Measurements from ENCODE around the gene CHST11.

DNA sequence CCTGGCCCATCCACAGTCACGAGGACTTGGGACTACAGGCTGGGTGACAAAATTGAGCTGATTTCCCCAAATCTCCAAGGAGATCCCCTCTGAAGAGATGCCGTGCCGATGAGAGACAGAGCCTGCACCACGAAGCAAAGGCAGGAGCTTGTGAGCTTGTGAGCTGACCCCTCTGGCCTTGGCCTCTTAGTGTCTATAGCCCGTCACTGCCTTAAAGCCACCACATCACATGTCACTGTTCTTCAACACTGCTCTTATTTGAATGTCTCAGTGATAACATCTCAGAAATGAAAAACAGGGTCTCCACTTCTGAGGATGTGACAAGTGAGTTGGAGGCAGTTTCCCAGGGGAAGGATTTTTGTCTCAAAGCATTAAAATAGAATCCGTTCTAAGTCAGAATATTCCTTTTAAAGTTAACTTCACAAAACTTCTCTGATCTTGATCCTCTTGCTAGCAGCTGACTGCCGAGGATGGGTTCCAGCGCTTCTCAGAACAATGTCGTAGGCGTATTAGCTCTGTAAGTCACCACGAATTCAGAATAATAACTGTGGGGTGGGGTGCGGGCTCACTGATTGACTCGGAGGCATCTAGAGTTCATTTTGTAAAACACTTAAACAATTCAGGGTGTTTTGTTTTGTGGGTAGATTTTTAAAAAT, 37.5 kb downstream of the CHST11 start:
- TF ChIP-seq, protein P1, sequence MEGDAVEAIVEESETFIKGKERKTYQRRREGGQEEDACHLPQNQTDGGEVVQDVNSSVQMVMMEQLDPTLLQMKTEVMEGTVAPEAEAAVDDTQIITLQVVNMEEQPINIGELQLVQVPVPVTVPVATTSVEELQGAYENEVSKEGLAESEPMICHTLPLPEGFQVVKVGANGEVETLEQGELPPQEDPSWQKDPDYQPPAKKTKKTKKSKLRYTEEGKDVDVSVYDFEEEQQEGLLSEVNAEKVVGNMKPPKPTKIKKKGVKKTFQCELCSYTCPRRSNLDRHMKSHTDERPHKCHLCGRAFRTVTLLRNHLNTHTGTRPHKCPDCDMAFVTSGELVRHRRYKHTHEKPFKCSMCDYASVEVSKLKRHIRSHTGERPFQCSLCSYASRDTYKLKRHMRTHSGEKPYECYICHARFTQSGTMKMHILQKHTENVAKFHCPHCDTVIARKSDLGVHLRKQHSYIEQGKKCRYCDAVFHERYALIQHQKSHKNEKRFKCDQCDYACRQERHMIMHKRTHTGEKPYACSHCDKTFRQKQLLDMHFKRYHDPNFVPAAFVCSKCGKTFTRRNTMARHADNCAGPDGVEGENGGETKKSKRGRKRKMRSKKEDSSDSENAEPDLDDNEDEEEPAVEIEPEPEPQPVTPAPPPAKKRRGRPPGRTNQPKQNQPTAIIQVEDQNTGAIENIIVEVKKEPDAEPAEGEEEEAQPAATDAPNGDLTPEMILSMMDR (IDR thresholded peaks at IDR 0.05) = no peak
- TF ChIP-seq ZFX (IDR thresholded peaks at IDR 0.05; ENCODE audit: borderline replicate concordance) = no peak

Measured in 22Rv1 (cell line).